ENCODE measurements around the gene ITPK1.

The ITPK1 gene

DNA sequence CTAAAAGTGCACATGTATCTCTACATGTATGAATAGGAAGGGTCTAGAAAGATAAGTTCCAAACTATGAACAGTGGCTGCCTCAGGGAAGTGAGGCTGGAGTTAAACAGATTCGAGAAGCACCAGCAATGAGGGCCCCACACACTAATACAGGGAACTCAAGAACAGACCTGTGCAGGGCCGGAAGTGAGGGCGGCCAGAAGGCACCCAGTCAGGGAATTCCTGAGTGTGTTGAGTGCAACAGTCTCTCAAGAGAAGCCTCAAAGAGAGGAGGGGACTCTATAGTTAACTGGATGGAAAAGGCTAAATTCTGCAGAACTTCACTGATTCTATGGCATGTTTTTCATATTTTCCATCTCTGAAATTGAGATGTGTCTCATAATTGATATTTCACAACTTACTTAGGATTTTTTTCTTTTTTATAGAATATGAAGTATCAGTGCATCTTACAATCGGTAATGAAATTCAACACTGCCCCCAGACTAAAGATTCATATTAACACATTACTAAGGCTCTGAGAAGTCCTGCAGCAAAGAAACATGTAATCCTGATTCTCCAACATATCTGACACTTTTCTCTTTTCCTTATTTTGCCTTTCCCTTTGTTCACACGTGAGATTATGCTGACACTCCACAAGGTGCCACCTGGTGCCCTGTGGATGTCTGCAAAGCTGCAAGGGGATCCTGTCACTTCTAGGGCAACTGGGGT lies 131.5 kb downstream of the ITPK1 start:
- no peak for DNase-seq

DNA sequence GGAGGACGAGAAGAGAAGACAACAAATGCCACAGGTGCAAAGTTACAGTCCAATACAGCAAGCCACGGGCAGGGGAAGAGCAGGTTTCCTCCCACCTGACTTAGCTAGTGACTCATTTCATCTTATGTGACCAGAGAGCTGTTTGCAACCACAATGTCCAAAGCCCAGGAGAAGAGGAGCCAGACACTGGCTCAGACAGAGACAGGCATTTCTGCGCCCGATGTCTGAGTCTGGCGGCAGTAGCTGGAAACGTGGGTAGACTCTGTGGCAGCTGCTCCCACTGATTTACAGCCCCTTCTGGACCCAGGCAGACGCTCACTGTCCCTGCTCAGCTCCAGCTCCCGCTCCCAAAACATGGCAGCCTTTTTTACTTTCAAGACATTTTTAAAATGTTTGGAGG lies 132.8 kb downstream of the ITPK1 start:
- no peak for DNase-seq

DNA sequence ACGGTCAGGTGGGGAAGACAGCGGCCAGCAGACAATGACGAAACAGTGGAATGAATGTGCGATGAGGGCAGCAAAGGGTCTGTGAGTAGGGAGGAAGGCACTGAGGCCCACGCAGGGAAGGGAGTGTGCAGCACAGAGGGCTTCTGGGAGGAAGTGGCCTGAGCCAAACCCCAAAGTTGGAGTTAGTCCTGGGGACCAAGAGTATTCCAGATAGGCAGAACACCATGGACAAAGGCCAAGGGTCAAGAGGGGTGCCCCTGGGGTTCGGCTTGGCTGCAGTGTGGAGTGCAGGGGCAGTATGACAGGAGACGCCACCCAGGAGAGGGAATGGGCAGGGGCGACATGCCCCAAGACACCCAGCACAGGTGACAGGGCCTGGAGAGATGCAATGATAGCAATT lies 134.0 kb downstream of the ITPK1 start:
- no peak for DNase-seq

DNA sequence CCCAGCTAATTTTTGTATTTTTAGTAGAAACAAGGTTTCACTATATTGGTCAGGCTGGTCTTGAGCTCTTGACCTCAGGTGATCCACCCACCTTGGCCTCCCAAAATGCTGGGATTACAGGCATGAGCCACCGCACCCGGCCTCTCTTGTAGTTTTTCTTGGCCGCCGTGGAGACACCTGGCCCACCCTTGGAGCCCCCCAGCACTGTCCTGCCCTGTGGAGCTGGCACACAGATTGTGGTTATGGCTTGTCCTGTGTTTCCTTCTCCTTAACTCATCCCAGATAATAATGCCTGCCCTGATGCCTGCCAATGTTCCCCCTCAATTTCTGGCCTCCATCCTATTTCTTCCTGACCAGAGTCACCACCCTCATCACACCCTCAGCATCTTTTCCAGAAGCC lies 134.9 kb downstream of the ITPK1 start:
- DNase-seq: no peak

DNA sequence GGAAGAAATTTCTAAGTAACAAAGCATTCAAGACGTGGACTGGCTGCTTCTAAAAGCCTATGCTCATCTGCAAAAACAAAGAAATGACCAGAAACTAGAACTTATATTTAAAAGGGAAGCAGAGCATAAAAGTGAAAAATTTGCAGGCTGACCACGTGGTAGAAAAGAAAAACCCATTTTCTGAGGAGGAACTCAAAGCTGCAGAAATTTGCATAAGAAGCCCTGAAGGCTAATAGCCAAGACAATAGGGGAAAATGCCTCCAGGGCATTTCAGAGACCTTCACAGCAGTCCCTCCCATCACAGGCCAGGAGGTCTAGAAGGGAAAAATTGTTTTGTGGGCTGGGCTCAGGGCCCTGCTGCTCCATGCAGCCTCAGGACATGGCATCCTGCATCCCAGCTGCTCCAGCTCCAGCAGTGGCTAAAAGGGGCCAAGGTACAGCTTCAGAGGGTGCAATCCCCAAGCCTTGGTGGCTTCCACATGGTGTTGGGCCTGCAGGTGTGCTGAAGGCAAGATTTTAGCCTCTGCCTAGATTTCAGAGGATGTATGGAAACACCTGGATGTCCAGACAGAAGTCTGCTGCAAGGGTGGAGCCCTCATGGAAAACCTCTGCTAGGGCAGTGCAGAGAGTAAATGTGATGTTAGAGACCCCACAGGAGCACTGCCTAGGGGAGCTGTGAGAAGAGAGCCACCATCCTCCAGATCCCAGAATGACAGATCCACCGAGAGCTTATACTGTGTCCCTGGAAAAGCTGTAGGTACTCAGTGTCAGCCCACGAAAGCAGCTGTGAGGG lies 137.3 kb downstream of the ITPK1 start:
- DNase-seq: no peak

DNA sequence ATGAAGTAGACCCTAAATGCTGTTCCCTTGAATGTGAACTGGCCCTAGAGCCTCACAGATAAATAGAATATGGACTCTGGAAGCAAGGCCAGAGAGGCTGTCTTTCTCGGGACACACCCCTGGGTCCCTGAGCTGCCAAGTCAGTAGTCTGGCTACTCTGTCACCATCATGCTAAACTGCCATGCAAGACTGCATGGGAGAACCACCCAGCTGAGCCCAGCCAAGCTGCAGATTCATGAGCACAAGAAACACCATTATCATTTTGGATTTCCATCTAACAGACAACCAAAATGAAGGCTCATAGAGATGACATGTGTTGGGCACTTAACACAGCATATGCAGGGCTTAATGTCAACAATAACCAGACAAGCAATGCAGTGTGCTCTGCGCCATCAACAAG lies 139.5 kb downstream of the ITPK1 start:
- no peak for DNase-seq

DNA sequence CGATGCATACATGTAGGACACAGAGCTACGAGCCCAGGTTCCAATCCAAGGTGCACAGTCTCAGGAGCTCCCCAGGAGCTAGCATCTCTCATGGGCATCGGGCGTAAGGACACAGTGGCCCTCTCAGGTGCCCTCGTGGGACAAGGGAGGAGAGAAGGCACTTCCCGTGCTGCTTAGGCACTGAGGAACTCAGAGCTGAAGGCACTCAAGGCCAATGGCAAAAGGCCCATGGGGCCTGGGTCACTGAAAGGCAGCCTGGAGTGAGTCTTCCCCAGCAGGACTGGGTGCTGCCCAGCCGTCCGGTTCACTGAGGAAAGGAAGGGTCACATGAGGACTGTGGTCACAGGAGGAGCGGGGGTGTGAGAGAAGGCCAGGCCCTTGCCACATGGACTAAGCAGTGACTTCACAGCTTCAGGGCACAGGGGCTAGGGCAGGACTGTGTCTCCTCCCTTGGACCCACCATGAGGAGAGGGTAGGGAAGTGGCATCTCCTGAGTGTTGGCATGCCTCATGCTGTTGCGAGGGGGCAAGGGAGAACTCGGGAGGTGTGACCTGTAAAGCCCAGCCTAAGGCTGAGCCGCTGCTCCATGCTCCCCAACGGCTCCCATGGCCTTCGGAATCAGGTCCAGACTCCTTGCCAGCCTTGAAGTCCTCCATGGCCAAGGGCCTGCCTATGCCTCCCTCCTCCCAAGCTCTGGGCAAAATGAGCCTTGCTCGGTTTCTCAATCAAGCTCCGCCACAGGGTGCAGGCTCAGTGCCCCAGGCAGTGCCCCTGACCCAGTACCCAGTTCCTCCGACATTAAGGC lies 141.0 kb downstream of the ITPK1 start:
- no peak for DNase-seq

DNA sequence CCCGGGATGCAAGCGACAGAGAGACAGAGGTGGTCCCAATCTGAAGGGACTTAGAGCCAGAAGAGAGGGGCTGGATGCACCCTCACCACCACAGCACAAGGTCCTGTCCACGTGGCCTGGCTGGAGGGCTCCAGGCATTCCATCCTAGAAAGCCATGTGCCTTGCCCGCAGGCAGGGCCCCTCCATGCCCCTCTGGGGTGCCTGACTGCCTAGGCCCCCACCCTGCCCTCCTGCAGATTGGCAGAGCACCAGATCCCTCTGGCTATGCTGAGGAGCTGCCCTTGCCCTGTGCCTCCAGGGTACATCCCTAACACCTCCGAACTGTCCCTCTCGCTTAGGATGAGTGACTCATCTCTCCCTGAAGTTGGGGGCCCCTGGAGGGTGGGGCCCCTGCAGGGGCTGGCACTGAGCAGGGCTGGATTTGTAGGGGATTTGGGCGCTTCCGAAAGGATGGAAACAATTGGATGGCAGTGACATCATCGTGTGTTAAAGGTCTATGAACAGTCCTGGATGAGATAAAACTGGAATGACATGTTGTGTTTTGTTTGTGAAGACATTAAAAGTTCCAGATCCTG lies 141.8 kb downstream of the ITPK1 start:
- DNase-seq: no peak

DNA sequence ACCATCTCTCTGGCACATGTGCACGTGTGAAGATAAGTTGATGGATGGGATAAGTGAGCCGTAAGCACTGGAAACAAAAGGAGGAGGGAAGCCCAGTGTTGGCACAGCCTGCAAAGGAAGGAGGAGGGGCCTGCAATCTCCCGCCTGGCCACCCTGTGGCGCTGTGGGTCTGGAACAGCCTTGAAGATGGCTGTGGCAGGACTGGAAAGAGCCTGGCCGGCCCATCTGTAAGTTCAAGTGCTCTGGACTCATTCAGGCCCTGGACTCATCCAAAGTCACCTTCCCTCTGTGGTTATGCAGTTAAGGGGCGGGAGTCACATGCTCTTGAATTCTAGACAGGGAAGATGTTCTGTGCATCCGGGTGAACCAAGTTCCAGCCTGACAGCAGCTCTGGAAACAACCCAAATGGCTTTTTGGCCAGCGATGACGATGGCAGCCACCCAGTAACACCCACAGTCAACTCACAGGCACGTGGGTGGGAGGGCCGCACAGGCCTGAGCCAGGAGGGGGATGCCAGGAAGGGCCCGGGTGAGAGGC lies 142.4 kb downstream of the ITPK1 start:
- peak; percentile 75 for DNase-seq

DNA sequence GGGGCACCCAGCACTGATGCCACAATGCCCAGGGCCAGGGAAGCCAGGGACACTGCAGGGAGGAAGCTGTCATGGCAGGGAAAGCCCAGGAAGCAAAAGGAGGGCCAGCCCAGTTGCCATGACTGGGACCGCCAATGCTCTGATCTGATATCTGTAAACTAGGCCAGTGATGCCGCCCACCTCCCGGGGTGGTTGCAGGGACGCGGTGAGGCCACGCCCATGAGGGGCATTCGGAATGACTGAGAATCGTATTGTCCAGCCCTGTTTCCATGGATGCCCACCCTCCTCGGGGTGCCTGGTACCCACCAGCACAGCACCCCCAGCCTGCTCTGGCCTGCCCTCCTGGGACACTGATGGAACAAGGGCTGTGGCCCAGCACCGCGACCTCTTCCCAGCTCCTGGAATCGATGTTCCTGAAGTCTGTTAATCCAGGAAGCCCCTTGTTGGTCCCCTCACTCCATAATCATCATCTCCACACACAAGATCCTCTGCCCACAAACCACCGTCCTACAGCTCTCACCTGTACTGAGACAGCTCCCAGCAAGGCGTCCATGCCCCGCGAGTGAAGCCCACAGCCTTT lies 144.0 kb downstream of the ITPK1 start:
- no peak for DNase-seq

DNA sequence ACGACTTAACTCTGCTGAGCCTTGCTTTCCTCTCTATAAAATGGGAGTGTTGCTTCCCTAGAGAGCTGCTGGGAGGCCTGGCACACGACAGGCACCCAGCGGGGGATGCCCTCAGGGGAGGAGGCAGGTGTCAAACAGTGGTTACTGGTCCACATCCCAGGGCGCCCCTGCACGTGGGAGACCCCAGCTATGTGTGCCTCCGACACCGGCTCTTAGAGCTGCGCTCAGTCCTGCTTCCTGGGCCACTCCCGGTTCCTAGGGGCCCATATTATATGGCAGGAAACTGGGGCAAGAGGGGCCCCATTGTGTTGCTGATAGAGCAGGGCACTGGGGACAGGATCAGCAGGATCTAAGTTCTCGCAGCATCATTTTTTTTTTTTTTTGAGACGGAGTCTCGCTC lies 145.5 kb downstream of the ITPK1 start:
- no peak for DNase-seq

DNA sequence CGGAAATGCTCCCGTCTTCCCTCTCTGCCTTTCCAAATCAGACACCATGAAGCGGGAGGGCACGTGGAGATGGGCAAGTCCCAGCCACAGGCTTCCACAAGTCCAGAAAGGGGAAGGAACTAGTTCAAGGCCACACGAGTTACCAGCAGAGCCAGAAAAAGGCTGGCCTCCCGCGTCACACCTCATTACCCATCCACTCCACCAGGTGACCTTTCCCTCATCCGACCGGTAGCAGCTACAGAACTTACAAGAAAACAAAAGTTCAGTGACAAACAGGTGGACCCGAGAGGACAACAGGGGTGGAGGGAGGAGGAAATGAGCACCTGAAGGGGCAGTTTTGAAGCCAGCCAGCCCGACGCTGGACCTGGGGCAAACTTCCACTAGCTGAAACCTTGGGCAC lies 145.9 kb downstream of the ITPK1 start:
- DNase-seq: no peak

DNA sequence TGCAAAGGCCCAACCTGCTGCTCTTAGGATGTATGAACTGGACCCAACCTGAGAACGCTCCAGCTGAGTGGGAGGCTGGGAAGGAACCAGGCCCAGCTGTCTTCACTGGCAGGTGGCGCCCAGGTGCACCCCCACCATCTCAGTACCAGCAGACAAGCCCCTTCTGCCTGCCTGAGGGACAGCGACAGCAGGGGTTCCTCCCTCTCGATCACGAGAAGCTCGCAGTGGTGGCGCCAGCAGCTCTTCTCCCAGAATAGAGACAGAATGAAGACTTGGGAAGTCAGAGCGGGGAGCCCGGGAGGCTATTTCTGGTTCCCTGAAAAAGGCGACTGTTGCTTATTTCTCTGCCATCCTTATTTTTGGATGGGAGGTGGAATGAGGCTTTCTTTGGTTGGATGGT lies 146.3 kb downstream of the ITPK1 start:
- DNase-seq: no peak

DNA sequence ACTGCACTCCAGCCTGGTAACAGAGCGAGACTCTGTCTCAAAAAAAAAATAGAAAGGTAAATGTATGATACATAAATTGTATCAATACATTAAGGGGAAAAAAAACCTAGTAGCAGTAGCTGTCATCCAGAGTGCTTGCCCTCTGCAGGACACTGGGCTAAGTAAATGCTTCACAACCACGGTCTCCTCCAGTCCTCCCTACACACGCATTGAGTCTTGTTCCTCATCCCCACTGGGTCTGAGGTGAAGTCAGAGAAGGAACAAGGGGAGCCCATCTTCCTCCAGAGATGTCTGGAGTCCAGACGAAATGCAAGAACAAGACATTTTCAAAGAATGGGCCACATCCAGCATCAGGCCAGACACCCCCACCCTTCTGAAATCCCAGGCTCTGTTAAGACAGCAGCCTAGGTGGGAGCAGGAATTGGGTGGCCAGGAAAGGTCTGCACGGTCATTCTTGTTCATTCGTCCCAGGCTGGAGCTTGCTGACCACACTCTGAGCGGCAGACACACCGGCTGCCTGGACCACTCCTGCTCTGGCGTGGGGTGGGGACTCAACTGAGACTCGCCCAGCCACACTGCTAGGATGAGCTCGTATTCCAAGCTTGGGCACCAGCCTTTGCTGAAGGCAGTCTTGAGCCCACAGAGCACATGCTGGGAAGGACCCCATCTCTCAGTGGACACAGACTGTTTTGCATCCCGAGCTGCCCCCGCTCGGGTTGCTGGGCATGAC lies 147.3 kb downstream of the ITPK1 start:
- no peak for DNase-seq

DNA sequence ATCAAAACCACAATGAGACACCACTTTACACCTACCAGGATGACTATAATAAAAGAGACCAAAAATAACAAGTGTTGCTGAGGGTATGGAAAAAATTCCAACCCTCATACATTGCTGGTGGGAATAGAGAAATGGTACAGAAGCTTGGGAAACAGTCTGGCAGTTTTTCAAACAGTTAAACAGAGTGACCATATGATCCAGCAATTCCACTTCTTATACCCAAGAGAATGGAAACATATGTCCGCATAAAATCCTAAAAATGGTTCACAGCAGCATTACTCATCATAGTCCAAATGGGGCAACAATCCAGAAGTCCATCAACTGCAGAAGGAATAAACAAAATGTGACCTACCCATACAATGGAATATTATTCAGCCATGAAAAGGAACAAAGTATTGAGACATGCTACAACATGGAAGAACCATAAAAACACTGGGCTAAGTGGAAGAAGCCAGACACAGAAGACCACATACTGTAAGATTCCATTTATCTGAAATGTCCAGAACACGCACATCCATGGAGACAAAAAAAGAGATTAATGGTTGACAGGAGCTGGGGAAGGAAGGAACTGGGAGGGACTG lies 148.3 kb downstream of the ITPK1 start:
- DNase-seq: no peak

DNA sequence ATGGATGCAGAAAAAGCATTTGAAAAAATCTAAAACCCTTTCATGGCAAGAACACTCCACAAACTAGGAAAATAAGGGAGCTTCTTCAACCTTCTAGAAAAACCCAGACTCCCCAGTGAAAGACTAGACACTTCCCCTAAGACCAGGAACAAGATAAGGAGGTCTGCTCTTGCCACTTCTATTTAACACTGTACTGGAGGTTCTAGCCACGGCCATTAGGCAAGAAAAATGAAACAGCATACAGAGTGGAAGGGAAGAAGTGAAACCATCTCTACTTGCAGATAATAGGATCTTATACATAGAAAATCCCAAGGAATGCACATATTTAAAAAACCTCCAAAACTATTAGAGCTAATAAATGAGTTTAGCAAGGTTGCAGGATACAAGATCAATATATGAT lies 150.4 kb downstream of the ITPK1 start:
- DNase-seq: no peak

DNA sequence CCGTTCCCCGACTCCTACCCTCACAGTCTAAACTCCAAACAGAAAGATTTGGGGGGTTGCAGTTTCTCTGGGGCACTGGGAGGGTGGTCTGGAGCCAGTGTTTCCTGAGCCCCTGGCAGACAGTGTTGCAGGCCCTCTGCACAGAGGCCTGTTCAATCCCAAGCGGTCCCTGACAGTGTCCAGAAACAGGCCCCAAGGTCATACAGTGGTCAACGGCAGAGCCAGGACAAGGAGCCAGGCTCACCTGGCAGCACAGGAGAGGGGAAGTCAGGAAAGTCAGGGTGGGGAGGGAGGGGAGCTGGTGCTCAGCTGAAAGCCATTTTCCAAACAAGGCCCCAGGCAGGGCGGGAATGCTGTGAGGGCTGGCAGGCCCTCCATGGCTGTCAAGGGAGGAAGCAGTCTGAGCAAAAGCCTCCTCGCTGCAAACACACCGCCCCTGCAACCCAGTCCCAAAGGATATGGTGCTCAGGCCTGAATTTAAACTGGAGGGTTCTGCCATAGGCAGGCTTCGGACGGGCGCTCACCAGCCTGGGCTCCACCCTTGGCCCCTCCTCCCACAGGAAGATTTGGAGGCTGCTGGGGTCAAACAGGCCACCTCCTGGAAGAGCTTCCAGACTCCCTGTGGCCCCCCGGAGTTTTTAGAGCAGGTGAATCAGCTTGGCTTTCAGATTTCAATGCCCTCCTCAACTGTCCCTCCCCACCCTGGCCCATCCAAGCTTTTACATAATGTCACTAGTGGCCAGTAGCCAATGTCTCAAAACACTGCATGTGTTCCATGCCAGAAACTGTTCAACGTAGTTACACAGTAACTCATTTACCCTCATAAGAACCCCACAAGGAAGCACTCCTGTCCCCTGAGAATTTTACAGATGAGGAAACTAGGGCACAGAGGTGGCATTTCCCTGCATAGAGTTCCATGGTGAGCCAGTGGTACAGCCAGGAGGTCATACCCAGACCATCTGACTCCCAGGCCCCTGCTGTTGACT lies 151.3 kb downstream of the ITPK1 start:
- no peak for DNase-seq

DNA sequence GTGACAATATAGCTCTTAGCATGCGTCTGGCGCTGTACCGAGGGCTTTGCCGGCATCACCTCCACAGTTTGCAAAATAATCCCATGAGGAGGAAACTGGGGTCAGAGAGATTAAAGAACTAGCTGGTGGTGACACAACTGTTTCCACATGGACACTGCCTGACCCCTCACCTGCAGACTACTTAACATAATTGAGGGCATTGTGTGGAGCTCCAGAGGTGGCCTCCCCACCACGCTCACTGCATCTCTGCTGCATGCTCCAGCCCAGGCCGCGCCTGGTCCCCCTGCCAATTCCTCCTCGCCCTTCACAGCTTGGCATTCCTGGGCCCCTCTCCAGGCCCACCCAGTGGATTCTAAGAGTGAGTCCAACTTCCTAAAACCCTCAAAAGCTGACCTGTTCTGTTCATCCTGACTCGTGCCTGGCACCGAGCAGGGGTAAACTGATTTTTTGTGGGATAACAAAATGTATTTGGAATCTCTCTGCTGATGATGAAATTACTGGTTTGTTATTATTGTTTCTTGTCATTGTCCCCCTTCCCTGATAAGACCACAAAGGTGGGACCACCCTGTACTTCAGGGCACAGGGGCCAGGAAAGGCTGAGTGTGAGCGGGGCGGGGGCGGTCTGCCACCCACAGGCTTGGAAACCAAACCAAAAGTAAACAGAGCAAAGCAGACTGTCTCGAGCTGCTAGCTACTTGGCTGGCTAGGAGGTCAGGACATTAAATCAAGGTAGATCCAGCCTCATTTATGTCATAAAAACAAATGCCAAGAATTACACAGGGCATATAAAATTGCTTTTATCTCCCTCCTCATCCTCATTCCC lies 152.2 kb downstream of the ITPK1 start:
- no peak for DNase-seq

DNA sequence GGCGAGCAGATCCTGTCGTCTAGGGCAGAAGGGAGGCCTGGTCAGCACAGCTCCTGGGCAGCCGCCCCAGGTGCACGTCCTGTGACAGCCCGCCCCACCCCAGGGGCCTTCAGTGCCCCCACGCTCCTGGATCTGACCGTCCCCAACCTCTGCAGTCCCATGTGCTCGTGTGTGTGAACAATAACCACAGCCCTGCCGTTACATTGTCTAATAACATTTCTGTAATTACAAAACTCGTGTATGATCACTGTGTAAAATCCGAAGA lies 153.0 kb downstream of the ITPK1 start:
- DNase-seq: no peak
